Naive thymus-derived CD8-positive, alpha-beta T cell (primary cell): ENCODE measurements around the gene PRR20C. TPM values are rescaled to one million over a fixed set of nuclear protein-coding genes. Genes with fewer than 3 reads are reported as not detected.

Experiments
- ATAC-seq, 2 donors: fragments of 150-1000 bp; cut with Tn5 transposase in 1 of 2; sonication (Bioruptor Pico), chemical (Tn5 transposase) in 1 of 2; 1 replicate in 1 of 2; 2 replicates in 1 of 2; pipeline ENCODE4 v1.10.0; 2021; ENCODE audit warnings: mild to moderate bottlenecking in 2 of 2, moderate library complexity in 2 of 2
- POLR2A ChIA-PET: fragments of 350-600 bp; sonication (Branson Sonifier 250); formaldehyde crosslinking; loops from one replicate; lab custom pipeline; 2021; ENCODE audit warnings: antibody characterized with exemption; lab: Charles Lee
- DNase-seq, 10 donors: peaks; one replicate each; pipeline versions ENCODE4 v3.0.0 to v3.0.0-alpha.2; 2020 to 2022
- H3K27ac Mint-ChIP-seq, 10 donors: one replicate each; pipeline ENCODE4 v1.8.0; 2020 to 2022; ENCODE audit warnings: mild to moderate bottlenecking in 10 of 10, mixed read lengths in 10 of 10, moderate library complexity in 4 of 10, inconsistent platforms in 1 of 10
- H3K27me3 Mint-ChIP-seq, 5 donors: one replicate each; pipeline ENCODE4 v1.8.0; 2021 to 2022; ENCODE audit warnings: mixed read lengths in 5 of 5
- H3K36me3 Mint-ChIP-seq, 3 donors: one replicate each; pipeline ENCODE4 v1.8.0; 2020 to 2022; ENCODE audit warnings: mixed read lengths in 3 of 3, mild to moderate bottlenecking in 2 of 3, inconsistent platforms in 1 of 3
- H3K4me1 Mint-ChIP-seq, 4 donors: one replicate each; pipeline ENCODE4 v1.8.0; 2021 to 2022; ENCODE audit warnings: mixed read lengths in 4 of 4
- H3K4me3 Mint-ChIP-seq, 10 donors: one replicate each; pipeline ENCODE4 v1.8.0; 2020 to 2022; ENCODE audit warnings: mild to moderate bottlenecking in 10 of 10, mixed read lengths in 10 of 10, moderate library complexity in 6 of 10, inconsistent platforms in 1 of 10
- H3K9me3 Mint-ChIP-seq, 9 donors: one replicate each; pipeline ENCODE4 v1.8.0; 2020 to 2022; ENCODE audit warnings: mixed read lengths in 9 of 9, mild to moderate bottlenecking in 3 of 9, inconsistent platforms in 1 of 9, moderate library complexity in 1 of 9
- polyA plus RNA-seq, 3 donors: library from polyadenylated mRNA; unstranded; fragments of 300-500 nt; fragmentation: Illumina TruSeq; gene quantifications; one replicate each; pipeline ENCODE4 v1.2.3, GENCODE V29; 2021
- total RNA-seq, 8 experiments: library from RNA in 2 of 8; stranded (reverse) in 2 of 8; gene quantifications; one replicate each; pipeline ENCODE4 v1.2.3 and lab custom pipeline; 2021 to 2026

PRR20C gene
- total and polyA plus RNA-seq, 5 experiments from 2014 or later = not detected

DNA sequence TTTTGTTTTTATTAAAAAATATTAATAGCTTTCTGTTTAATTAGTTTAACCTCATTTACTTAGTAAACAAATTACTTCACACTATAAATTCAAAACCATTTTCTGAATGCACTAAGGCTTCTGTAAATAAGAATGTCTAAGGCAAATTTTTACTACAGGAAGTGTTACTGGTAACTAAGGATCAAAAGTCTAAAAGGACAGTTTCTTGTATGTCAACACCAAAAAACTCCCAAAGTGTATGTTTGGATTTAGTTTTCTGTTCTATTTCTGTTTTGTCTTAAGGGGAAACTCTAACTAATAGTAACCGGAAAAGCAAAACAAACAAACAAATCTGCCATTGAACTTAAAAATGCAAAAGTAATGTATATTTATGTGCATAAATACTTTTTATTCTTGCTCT lies 37.8 kb downstream of the PRR20C start:
- ATAC-seq = no peak
- Mint-ChIP-seq H3K36me3 (no peaks in the 10 kb centered on the region), H3K27ac (no peak overlapping the region), H3K27me3 (no peaks in the 10 kb centered on the region), H3K4me3 (no peak overlapping the region), H3K9me3 (peaks cover 0 to 14% (median 3%) of the 10 kb centered on the region in 9 donors), H3K4me1 (no peaks in the 10 kb centered on the region)
- DNase-seq = no peak
- POLR2A ChIA-PET = no interaction called here

Other genes starting within 250 kb of the PRR20C start
- gene PRR20A, start 13.1 kb upstream of the PRR20C start, total RNA-seq = not detected
- not detected for gene PRR20A, start 13.1 kb upstream of the PRR20C start, polyA plus RNA-seq
- gene PRR20B, start 6.6 kb upstream of the PRR20C start, total RNA-seq = not detected
- not detected for gene PRR20B, start 6.6 kb upstream of the PRR20C start, polyA plus RNA-seq
- gene PRR20D, start 6.6 kb downstream of the PRR20C start, total RNA-seq = not detected
- not detected for gene PRR20D, start 6.6 kb downstream of the PRR20C start, polyA plus RNA-seq
- not detected for gene PRR20E, start 13.1 kb downstream of the PRR20C start, total RNA-seq
- gene PRR20E, start 13.1 kb downstream of the PRR20C start, polyA plus RNA-seq = not detected